HG02678 (cell line): ENCODE data around the gene ALK.

Source experiments
- ATAC-seq: cut with Tn5 transposase; IDR thresholded peaks from one replicate; pipeline ENCODE4 v1.9.1; 2021; ENCODE audit warnings: mild to moderate bottlenecking, moderate library complexity; ENCODE audit not compliant: unreplicated experiment

Gene ALK

GRCh38 chr2:29186817-29187216 lies 734.6 kb downstream of the ALK start:
- no peak for ATAC-seq

GRCh38 chr2:29184531-29184930 lies 736.9 kb downstream of the ALK start:
- ATAC-seq: no peak

- no peak for ATAC-seq
Observed at GRCh38 chr2:29182920-29183319, 738.5 kb downstream of the ALK start.

- ATAC-seq: no peak
Observed at GRCh38 chr2:29182334-29182733, 739.1 kb downstream of the ALK start.

- no peak for ATAC-seq
Observed at GRCh38 chr2:29175338-29175737, 746.0 kb downstream of the ALK start.

GRCh38 chr2:29174937-29175336 lies 746.4 kb downstream of the ALK start:
- no peak for ATAC-seq

- ATAC-seq: no peak
Observed at GRCh38 chr2:29166242-29167039, 754.9 kb downstream of the ALK start.

GRCh38 chr2:29165362-29166241 lies 755.8 kb downstream of the ALK start:
- ATAC-seq: no peak

- ATAC-seq: no peak
Observed at GRCh38 chr2:29164091-29164846, 757.1 kb downstream of the ALK start.

GRCh38 chr2:29162204-29162928 lies 759.0 kb downstream of the ALK start:
- ATAC-seq: no peak

GRCh38 chr2:29160184-29160583 lies 761.2 kb downstream of the ALK start:
- ATAC-seq: no peak

- ATAC-seq: no peak
Observed at GRCh38 chr2:29159125-29159524, 762.3 kb downstream of the ALK start.

- no peak for ATAC-seq
Observed at GRCh38 chr2:29157131-29157530, 764.3 kb downstream of the ALK start.

- no peak for ATAC-seq
Observed at GRCh38 chr2:29155578-29155977, 765.8 kb downstream of the ALK start.

- ATAC-seq: no peak
Observed at GRCh38 chr2:29154610-29155009, 766.8 kb downstream of the ALK start.

- no peak for ATAC-seq
Observed at GRCh38 chr2:29147963-29148362, 773.4 kb downstream of the ALK start.

- ATAC-seq: no peak
Observed at GRCh38 chr2:29146197-29146596, 775.2 kb downstream of the ALK start.

- ATAC-seq: no peak
Observed at GRCh38 chr2:29143657-29144056, 777.7 kb downstream of the ALK start.
